H9 (cell line): ENCODE data around the gene GANAB. TPM values are rescaled to one million over a fixed set of nuclear protein-coding genes. Genes with fewer than 3 reads are reported as not detected.
A peak's percentile ranks its signal among the peaks of the same experiment; 100 is the strongest.

Experiments used
- DNase-seq: peaks from one replicate; pipeline ENCODE4 v3.0.0-alpha.2; 2017
- H2AFZ ChIP-seq: one replicate; pipeline ENCODE4 v1.6.1; 2013; ENCODE audit warnings: mild to moderate bottlenecking, low read length, control low read depth, moderate library complexity
- H2AK5ac ChIP-seq: 2 replicates; pipeline ENCODE4 v1.6.1; 2013; ENCODE audit warnings: low read length, control low read depth, mixed read lengths; ENCODE audit not compliant: insufficient read length
- H2BK120ac ChIP-seq: one replicate; pipeline ENCODE4 v1.6.1; 2013; ENCODE audit warnings: low read depth, mild to moderate bottlenecking, low read length, control low read depth, inconsistent platforms; ENCODE audit not compliant: poor library complexity, severe bottlenecking
- H2BK12ac ChIP-seq: 2 replicates; pipeline ENCODE4 v1.6.1; 2013; ENCODE audit warnings: low read length, control low read depth, mixed read lengths, low read depth; ENCODE audit not compliant: insufficient read length
- H2BK15ac ChIP-seq: 2 replicates; pipeline ENCODE4 v1.6.1; 2013; ENCODE audit warnings: low read depth, low read length, control low read depth
- H2BK20ac ChIP-seq: one replicate; pipeline ENCODE4 v1.6.1; 2013; ENCODE audit warnings: low read depth, mild to moderate bottlenecking, low read length, control low read depth, inconsistent platforms; ENCODE audit not compliant: poor library complexity, severe bottlenecking
- H2BK5ac ChIP-seq: 2 replicates; pipeline ENCODE4 v1.6.1; 2013; ENCODE audit warnings: low read length, control low read depth, mixed read lengths; ENCODE audit not compliant: insufficient read length
- H3K14ac ChIP-seq: 2 replicates; pipeline ENCODE4 v1.6.1; 2013; ENCODE audit warnings: low read length, control low read depth; ENCODE audit not compliant: insufficient read depth
- H3K18ac ChIP-seq: 2 replicates; pipeline ENCODE4 v1.6.1; 2013; ENCODE audit warnings: low read depth, mild to moderate bottlenecking, mixed read lengths, low read length, control low read depth; ENCODE audit not compliant: insufficient read length
- H3K23ac ChIP-seq: 2 replicates; pipeline ENCODE4 v1.6.1; 2013; ENCODE audit warnings: low read length, control low read depth, mixed read lengths, low read depth; ENCODE audit not compliant: insufficient read length
- H3K23me2 ChIP-seq: 2 replicates; pipeline ENCODE4 v1.6.1; 2013; ENCODE audit warnings: low read depth, mild to moderate bottlenecking, mixed read lengths, low read length, control low read depth; ENCODE audit not compliant: insufficient read length, poor library complexity, severe bottlenecking
- H3K27ac ChIP-seq: 2 replicates; pipeline ENCODE4 v1.5.1; 2013; ENCODE audit warnings: low read length, control low read depth, mixed read lengths, low read depth; ENCODE audit not compliant: insufficient read length
- H3K27me3 ChIP-seq: 2 replicates; pipeline ENCODE4 v1.6.1; 2013; ENCODE audit warnings: low read length, control low read depth, inconsistent platforms; ENCODE audit not compliant: insufficient read depth
- H3K4ac ChIP-seq: 2 replicates; pipeline ENCODE4 v1.6.1; 2013; ENCODE audit warnings: low read depth, mild to moderate bottlenecking, control low read depth, inconsistent platforms, low read length, moderate library complexity
- H3K4me1 ChIP-seq: 2 replicates; pipeline ENCODE4 v1.6.1; 2013; ENCODE audit warnings: low read length, control low read depth, inconsistent platforms; ENCODE audit not compliant: insufficient read depth
- H3K4me2 ChIP-seq: 2 replicates; pipeline ENCODE4 v1.6.1; 2013; ENCODE audit warnings: low read length, control low read depth, mixed read lengths; ENCODE audit not compliant: insufficient read length, insufficient read depth
- H3K56ac ChIP-seq: 2 replicates; pipeline ENCODE4 v1.6.1; 2013; ENCODE audit warnings: low read depth, mild to moderate bottlenecking, mixed read lengths, low read length, control low read depth; ENCODE audit not compliant: insufficient read length
- H3K79me1 ChIP-seq: 2 replicates; pipeline ENCODE4 v1.6.1; 2013; ENCODE audit warnings: low read depth, mild to moderate bottlenecking, moderate library complexity, low read length, control low read depth, inconsistent platforms; ENCODE audit not compliant: insufficient read depth, poor library complexity, severe bottlenecking
- H3K79me2 ChIP-seq: 2 replicates; pipeline ENCODE4 v1.6.1; 2013; ENCODE audit warnings: low read length, control low read depth, inconsistent platforms; ENCODE audit not compliant: insufficient read depth
- H3K9ac ChIP-seq: 2 replicates; pipeline ENCODE4 v1.6.1; 2013; ENCODE audit warnings: low read length, control low read depth, mixed read lengths; ENCODE audit not compliant: insufficient read length; ENCODE audit errors: extremely low read depth
- H3K9me3 ChIP-seq: one replicate; pipeline ENCODE4 v1.6.1; 2013; ENCODE audit warnings: low read depth, low read length, inconsistent platforms; ENCODE audit not compliant: control insufficient read depth
- H3T11ph ChIP-seq: one replicate; pipeline ENCODE4 v1.6.1; 2013; ENCODE audit warnings: mild to moderate bottlenecking, low read length, control low read depth, inconsistent platforms
- H4K20me1 ChIP-seq: one replicate; pipeline ENCODE4 v1.6.1; 2013; ENCODE audit not compliant: control insufficient read depth, insufficient read length, insufficient read depth
- H4K5ac ChIP-seq: 2 replicates; pipeline ENCODE4 v1.6.1; 2013; ENCODE audit warnings: low read depth, mild to moderate bottlenecking, mixed read lengths, low read length, control low read depth; ENCODE audit not compliant: insufficient read length
- H4K8ac ChIP-seq: replicated peaks from 2 replicates; pipeline ENCODE4 v1.6.1; 2013; ENCODE audit warnings: low read length, control low read depth, mixed read lengths, low read depth; ENCODE audit not compliant: insufficient read length
- H4K91ac ChIP-seq: 2 replicates; pipeline ENCODE4 v1.6.1; 2013; ENCODE audit warnings: low read depth, mild to moderate bottlenecking, moderate library complexity, mixed read lengths, low read length, control low read depth; ENCODE audit not compliant: insufficient read length
- H3K27ac Mint-ChIP-seq, 3 experiments: 2 replicates in 2 of 3; 3 replicates in 1 of 3; pipeline ENCODE4 v1.8.0; 2020 to 2021; ENCODE audit warnings: mixed read lengths in 3 of 3, mild to moderate bottlenecking in 1 of 3, moderate library complexity in 1 of 3
- H3K27me3 Mint-ChIP-seq: 2 replicates; pipeline ENCODE4 v1.8.0; 2021; ENCODE audit warnings: low read depth, mild to moderate bottlenecking, moderate library complexity, mixed read lengths
- H3K36me3 Mint-ChIP-seq, 3 experiments: 2 replicates in 2 of 3; 3 replicates in 1 of 3; pipeline ENCODE4 v1.8.0; 2020 to 2021; ENCODE audit warnings: low read depth in 3 of 3, mixed read lengths in 3 of 3; ENCODE audit not compliant: insufficient read depth in 1 of 3
- H3K4me1 Mint-ChIP-seq, 2 experiments: 2 replicates each; pipeline ENCODE4 v1.8.0; 2020; ENCODE audit warnings: mixed read lengths in 2 of 2
- H3K4me3 Mint-ChIP-seq, 2 experiments: 2 replicates in 1 of 2; 3 replicates in 1 of 2; pipeline ENCODE4 v1.8.0; 2020 to 2021; ENCODE audit warnings: mild to moderate bottlenecking in 2 of 2, mixed read lengths in 2 of 2, moderate library complexity in 1 of 2
- H3K9me3 Mint-ChIP-seq, 2 experiments: 2 replicates in 1 of 2; 3 replicates in 1 of 2; pipeline ENCODE4 v1.8.0; 2020; ENCODE audit warnings: mild to moderate bottlenecking in 2 of 2, mixed read lengths in 2 of 2, moderate library complexity in 1 of 2
- CTCF ChIP-seq: fragments of 200-600 bp; sonication (generic); conservative IDR thresholded peaks from 3 replicates; pipeline ENCODE4 v1.8.0; 2021; ENCODE audit warnings: antibody characterized with exemption, mild to moderate bottlenecking
- WGBS: extraction: QIAGEN DNeasy Blood & Tissue Kit; methylation state at CpG from one replicate; pipeline ENCODE4 v1.1.7; 2013; ENCODE audit warnings: missing lambda C conversion rate, low lambda C conversion rate, mixed read lengths; ENCODE audit not compliant: insufficient read length; ENCODE audit errors: extremely low coverage; 5-methylcytosine and 5-hydroxymethylcytosine counted together
- total RNA-seq: library from RNA; stranded (reverse); gene quantifications from 2 replicates; pipeline ENCODE4 v1.2.1, GENCODE V29; 2021

Gene GANAB
- total RNA-seq, 1 experiment from 2014 or later: 387 TPM

- no peak overlapping the region for H4K91ac ChIP-seq
- no peak overlapping the region for H3K23ac ChIP-seq
- H4K8ac ChIP-seq: no peak overlapping the region
- DNase-seq: no peak
- Mint-ChIP-seq H3K27me3 (no peaks in the 10 kb centered on the region), H3K4me1 (peaks cover 17 to 29% of the 10 kb centered on the region in 2 experiments), H3K4me3 (peak overlapping the region; percentile 85 to 92), H3K9me3 (0 out of 5 replicates have a peak, but pooled peaks cover 0 to 2% of the 10 kb centered on the region in 2 experiments), H3K27ac (peak overlapping the region in 1 of 3 experiments; percentile 73; a peak in 1 of 7 replicates), H3K36me3 (peaks cover 17 to 49% (median 44%) of the 10 kb centered on the region in 3 experiments; a peak in 6 of 7 replicates)
- no peak overlapping the region for H2BK5ac ChIP-seq
- no peak overlapping the region for H2BK120ac ChIP-seq
- no peak overlapping the region for H2AK5ac ChIP-seq
- H3K79me1 ChIP-seq: no peaks in the 10 kb centered on the region
- H3K4me1 ChIP-seq: no peaks in the 10 kb centered on the region
- no peak overlapping the region for H2BK15ac ChIP-seq
- no peak overlapping the region for H3K56ac ChIP-seq
- H2AFZ ChIP-seq: no peak overlapping the region
- no peaks in the 10 kb centered on the region for H3K9me3 ChIP-seq
- H3K4me2 ChIP-seq: no peak overlapping the region
- no peak overlapping the region for H3T11ph ChIP-seq
- no peak for TF ChIP-seq CTCF
- peaks cover 8% of the 10 kb centered on the region for H3K23me2 ChIP-seq
- H2BK12ac ChIP-seq: no peak overlapping the region
- H2BK20ac ChIP-seq: no peak overlapping the region
- H3K4ac ChIP-seq: no peak overlapping the region
- no peaks in the 10 kb centered on the region for H4K20me1 ChIP-seq
- no peak overlapping the region for H3K9ac ChIP-seq
- WGBS: no CpG with 5 or more reads among the region's 6 CpGs
- H3K27me3 ChIP-seq: no peaks in the 10 kb centered on the region
- no peak overlapping the region for H3K14ac ChIP-seq
- no peak overlapping the region for H3K18ac ChIP-seq
- H3K27ac ChIP-seq: no peak overlapping the region
- H4K5ac ChIP-seq: no peak overlapping the region
- no peaks in the 10 kb centered on the region for H3K79me2 ChIP-seq
Observed at GRCh38 chr11:62677156-62677555, 30.7 kb upstream of the GANAB start.
